HG03439 (cell line): Measurements from ENCODE around the gene PDXK.
A peak's percentile ranks its signal among the peaks of the same experiment; 100 is the strongest.
"Not testable (repeated sequence)": the region's sequence is repeated elsewhere in the genome, so short reads cannot be mapped to it uniquely, and the experiment has no call there.

ENCODE experiments used
- ATAC-seq: cut with Tn5 transposase; IDR thresholded peaks from one replicate; pipeline ENCODE4 v1.9.1; 2021; ENCODE audit warnings: mild to moderate bottlenecking, moderate library complexity; ENCODE audit not compliant: unreplicated experiment

The PDXK gene

GRCh38 chr21:43718872-43719747 lies at the start of gene PDXK:
PDXK (plus strand) TSS chr21:43719129; CDS start chr21:43719295, 166 bp downstream.
- peak; percentile 60 for ATAC-seq

- ATAC-seq: no peak
These were observed 48.9 kb upstream of the PDXK start for GRCh38 chr21:43669828-43670605.

- no peak for ATAC-seq
These were observed 43.1 kb upstream of the PDXK start for GRCh38 chr21:43675871-43676270.

- ATAC-seq: no peak
These were observed 42.5 kb upstream of the PDXK start for GRCh38 chr21:43676391-43676790.

- ATAC-seq: no peak
These were observed 39.0 kb upstream of the PDXK start for GRCh38 chr21:43679951-43680350.

- ATAC-seq: not testable (repeated sequence)
These were observed 38.5 kb upstream of the PDXK start for GRCh38 chr21:43680421-43680820.

- no peak for ATAC-seq
These were observed 37.3 kb upstream of the PDXK start for GRCh38 chr21:43681650-43682049.

GRCh38 chr21:43684424-43684823 lies 34.5 kb upstream of the PDXK start:
- no peak for ATAC-seq

- no peak for ATAC-seq
These were observed 31.9 kb upstream of the PDXK start for GRCh38 chr21:43686811-43687565.

- ATAC-seq: no peak
These were observed 31.1 kb upstream of the PDXK start for GRCh38 chr21:43687566-43688399.

- no peak for ATAC-seq
These were observed 30.0 kb upstream of the PDXK start for GRCh38 chr21:43688906-43689305.

GRCh38 chr21:43689556-43690337 lies 29.2 kb upstream of the PDXK start:
- no peak for ATAC-seq

- no peak for ATAC-seq
These were observed 28.6 kb upstream of the PDXK start for GRCh38 chr21:43690346-43690745.

- no peak for ATAC-seq
These were observed 27.7 kb upstream of the PDXK start for GRCh38 chr21:43691086-43691795.

- ATAC-seq: no peak
These were observed 27.1 kb upstream of the PDXK start for GRCh38 chr21:43691801-43692200.

GRCh38 chr21:43692949-43693348 lies 26.0 kb upstream of the PDXK start:
- ATAC-seq: no peak

- ATAC-seq: no peak
These were observed 24.9 kb upstream of the PDXK start for GRCh38 chr21:43693981-43694380.

- ATAC-seq: no peak
These were observed 24.4 kb upstream of the PDXK start for GRCh38 chr21:43694437-43695079.
